Activated CD8-positive, alpha-beta memory T cell treated with anti-CD3 and anti-CD28 coated beads, Interleukin-2, amount 50 U/mL, for 1 hour (primary cell): ENCODE measurements around the gene FBXW5.

Experiments
- DNase-seq: peaks from one replicate; pipeline ENCODE4 v3.0.0-alpha.2; 2020; ENCODE audit errors: extremely low read depth

The FBXW5 gene

GRCh38 chr9:136947955-136948510, 3.5 kb upstream of the FBXW5 start:
- DNase-seq, result no peak

DNA sequence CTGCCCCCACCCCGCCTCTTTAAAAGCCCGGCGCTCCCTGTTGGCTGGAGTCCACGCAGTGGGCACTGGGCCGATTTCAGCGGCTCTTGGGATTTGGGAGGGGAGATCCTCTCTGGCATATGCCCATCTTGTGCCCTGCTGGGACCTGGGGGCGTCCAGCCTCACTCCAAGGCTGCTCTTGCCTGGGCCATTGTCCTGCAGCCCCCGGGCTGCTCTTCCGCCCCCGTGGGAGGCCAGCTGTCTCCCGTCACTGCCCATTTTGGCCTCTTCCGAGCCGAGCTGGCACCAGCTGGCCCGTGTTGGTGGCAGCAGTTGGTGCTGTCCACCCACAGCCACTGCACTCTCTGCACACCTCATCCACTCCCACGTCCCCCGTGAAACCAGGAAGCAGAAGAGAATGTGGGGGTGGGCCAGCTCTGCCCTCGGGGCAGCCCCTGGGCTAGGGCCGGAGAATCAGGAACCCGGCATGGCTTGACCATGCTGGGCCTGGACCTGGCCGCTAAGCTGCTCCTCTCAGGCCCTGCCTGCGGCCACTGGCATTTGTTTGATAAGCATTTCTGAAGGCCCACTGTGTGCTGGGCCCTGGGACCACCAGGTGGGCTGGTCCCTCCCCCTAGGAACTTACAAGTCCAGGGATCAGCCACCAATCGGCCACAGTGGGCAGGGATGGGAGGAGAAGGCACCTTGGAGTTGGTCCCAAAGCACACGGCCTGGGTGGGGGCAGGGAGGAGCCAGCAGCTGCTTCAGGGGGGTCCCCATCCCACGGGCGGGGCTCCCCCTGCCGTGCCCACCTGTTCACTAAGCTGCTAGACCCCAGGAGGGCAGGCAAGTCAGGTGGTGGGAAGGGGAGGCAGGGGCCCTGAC, 2.7 kb upstream of the FBXW5 start:
- DNase-seq, result no peak

- no peak for DNase-seq
Measured at GRCh38 chr9:136946228-136947027, 1.9 kb upstream of the FBXW5 start.

GRCh38 chr9:136945333-136946227, 1.0 kb upstream of the FBXW5 start:
- no peak for DNase-seq

GRCh38 chr9:136944212-136944518, 373 bp downstream of the FBXW5 start:
- no peak for DNase-seq

DNA sequence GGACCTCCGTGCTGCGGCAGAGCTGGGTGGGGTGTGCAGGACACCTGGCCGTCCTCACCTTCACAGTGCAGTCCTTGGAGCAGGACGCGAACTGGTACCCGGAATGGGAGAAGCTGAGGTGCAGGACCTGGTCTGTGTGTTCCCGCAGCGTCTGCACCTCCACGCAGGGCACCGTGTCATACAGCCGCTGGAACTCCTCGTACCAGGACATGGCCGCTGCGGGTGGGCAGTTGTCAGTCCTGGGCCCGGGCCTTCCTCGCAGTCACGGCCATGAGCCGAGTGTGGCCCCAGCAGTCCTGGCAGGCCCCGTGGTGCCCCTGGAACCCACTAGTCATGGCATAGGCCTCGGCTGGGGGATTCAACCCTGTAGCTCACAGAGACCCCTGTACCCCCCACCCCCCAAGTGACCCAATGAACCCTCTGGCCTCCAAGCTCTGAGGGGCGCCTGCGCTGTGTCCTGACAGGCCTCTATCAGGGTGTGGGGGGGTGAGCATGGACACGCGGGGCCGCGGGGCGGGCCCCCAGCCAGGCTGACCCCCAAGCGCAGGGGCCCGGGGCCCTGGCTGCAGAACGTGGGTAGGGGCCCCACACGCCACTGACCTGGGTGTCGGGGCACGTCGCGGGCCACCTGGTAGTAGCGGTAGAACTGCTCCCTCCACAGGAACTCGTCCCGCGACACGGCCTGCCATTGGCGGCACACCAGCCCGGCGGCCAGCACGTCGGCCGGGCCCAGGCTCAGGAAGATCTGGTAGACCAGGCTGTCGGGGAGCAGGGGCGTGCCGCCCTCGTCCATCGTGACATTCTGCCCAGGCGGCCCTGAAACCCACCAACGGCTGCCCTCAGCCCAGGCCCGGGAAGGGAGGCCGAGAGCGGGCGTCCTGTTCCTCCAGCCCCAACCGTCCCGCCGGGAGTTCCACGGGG, 987 bp downstream of the FBXW5 start:
- DNase-seq, result no peak

DNA sequence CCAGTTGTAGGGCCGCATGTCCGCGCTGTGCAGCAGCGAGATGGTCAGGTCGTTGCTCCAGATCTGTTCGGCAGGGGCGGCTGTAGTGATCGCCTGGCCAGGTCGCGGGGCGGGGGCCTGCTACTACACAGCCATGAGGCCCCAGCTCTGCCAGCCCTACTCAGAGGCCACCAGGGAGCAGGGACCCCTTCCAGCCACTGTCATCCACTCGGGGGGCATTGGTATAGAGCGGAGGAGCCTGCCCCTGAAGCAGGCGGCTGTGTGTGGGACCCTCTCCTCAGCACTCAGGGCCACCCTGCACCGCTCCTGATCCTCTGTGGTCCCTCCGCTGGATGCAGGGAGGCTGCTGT, 1.7 kb downstream of the FBXW5 start:
- no peak for DNase-seq

DNA sequence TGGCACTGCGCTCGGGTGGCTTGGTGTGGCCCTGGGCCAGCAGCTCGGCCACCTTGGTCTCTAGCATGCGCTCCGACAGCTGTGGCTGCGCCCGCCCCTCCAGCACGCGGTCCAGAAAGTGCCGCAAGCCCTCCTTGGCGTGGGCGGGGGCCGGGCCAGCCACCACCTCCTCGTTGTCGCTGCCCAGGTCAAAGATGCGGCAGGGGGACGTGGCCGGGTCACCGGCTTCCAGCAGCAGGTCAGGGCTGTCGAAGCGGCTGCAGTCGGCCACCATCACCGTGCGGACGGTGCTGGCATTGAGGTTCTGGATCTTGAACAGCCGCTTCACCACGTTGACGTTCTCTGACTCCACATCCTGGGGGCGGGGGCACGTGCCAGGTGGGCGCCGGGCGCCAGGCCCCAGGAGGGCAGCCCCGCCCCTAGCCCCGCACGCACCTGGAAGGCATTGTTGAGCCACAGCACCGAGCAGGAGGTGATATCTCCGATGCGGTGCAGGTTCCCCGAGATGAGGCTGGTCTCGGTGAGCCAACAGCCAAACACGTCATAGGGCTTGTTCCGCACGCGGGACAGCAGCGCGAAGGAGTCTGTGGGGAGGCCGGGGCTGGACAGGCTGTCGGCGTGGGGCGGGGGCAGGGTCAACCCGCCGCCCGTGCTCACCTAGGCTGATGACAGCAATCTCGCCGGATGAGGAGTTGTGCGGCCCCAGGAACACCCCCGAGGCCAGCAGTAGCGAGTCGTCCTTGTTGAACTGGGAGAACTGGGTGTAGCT, 2.2 kb downstream of the FBXW5 start:
- DNase-seq, result no peak

DNA sequence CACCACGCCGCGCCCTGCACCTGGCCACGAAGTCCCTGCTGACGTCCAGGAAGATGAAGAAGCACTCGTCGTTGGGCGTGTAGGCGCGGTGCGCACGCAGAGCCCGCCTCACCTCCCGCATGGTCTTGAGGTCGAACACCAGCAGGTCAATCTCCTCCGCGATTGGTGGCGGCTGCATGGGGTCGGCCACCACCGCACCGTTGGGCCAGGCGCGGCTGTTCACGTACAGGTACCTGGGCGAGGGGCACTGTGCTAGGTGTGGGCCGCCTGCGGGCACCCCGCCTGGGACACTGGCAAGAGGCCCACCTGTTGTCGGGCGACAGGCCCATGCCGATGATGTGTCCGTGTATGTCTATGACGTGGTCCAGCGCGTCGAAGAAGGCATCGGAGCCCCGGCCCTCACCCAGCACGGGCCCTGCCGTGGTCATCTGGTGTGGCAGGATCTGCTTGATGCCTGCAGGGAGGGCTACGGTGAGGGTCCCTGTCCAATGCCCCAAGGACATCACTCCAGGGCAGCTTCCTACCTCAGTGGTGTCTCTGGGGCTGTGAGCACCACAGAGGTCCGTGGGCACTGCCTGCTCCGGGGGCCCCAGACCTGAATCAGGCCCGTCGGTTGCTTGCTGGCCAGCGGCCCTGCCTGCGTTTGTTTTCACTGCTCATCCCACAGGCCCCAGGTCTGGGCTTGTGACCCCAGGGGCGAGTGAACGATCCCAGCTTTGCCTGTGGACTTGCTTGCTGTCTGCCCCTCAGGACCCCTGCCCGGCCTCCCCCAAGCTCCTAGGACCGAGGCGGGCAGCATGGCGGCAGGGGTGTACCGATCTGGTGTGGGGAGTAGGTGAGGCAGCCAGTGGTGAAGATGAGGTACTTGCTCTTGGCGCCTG, 3.1 kb downstream of the FBXW5 start:
- DNase-seq, result no peak

DNA sequence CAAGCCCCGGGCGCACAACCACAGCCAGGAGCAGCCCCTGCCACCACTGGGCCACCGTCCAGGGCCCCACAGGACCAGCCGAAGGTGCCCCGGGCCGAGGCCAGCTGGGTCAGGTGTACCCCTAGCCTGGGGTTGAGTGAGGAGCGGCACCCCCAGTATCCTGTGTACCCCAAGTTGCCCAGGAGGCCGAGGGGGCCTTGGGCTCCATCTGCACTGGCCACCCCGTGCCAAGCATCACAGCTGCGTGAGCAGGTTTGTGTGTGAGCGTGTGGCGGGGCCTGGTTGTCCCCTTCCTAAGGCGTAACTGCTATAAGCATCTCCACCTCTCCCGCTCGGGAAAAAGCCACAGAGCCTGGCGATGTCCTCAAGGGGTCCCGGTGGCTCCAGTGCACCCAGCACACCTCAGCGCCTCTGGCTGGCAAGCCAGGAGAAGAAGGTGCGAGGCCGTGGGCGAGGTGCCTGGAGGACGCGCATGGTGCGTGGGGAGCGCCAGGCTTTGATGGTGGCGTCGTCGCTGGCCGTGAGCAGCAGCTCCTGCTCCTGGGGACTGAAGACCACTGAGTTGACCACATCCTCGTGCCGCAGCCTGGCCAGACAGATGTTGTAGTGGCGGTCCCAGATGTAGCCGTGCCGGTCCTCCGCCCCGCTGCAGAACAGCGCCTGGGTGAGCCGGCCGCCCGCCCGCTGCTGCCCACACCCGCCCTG, 3.9 kb downstream of the FBXW5 start:
- no peak for DNase-seq

DNA sequence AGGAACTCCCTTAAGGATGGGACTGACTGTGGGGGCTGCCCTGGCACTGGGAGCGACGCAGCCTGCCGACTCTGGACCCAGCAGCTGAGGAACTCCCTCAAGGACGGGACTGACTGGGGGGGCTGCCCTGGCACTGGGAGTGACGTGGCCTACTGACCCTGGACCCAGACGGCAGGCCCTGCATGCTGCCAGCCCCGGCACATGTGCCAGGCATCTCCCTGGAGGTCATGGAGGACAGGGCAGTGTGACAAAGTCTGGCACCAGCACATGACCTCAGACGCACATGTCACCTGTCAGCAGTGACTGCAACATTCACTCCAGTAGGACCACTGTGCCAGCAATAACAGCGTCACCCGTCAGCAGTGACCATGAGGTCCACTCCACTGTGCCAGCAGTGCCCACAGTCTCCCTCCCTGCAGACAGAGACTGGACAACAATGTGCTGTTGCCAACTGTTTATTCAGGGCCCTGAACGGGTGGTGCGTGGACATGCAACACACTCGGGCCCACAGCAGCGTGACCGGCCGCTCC, 4.5 kb downstream of the FBXW5 start:
- DNase-seq, result no peak

- DNase-seq, result no peak
Measured at GRCh38 chr9:136939431-136939995, 5.0 kb downstream of the FBXW5 start.

GRCh38 chr9:136937186-136938001, 7.1 kb downstream of the FBXW5 start:
- no peak for DNase-seq

DNA sequence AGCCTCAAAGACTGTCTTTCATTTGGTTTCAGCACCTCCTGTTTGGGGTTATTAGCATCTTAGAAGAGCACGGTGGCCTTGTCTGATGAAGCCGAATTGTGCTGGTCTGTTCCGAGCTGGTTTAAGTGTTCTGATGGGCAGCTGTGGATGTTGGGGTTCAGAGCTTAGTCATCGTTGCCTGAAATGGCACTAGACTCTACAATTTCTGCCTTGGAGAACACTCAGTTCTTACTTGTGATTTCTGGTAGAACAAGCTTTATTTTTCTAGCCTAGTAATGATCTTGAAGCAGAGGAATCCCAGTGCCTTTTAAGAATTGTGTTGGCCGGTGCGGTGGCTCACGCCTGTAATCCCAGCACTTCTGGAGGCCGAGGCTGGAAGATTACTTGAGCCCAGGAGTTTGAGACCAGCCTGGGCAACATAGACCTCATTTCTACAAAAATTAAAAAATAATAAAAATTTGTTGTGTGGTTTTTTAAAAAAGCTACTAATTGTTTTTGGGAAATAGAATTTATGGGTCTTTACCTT, 7.8 kb downstream of the FBXW5 start:
- no peak for DNase-seq

DNA sequence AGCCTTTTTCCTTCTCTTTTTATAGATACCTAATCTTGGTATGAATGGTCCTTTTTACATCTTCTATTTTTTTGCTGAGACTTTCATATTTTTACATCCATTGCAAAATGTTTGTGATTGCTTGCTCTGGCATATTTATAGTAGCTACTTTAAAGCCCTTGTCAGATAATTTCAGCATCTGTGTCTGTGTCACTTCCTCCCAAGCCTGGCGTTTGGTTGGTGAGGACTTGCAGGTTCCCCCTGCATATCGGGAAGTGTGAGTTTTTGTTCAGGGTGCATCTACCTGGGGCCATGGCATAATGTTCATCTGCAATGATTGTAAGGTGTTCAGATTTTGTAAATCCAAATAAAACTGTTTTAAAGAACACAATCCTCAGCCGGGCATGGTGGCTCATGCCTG, 8.9 kb downstream of the FBXW5 start:
- no peak for DNase-seq

DNA sequence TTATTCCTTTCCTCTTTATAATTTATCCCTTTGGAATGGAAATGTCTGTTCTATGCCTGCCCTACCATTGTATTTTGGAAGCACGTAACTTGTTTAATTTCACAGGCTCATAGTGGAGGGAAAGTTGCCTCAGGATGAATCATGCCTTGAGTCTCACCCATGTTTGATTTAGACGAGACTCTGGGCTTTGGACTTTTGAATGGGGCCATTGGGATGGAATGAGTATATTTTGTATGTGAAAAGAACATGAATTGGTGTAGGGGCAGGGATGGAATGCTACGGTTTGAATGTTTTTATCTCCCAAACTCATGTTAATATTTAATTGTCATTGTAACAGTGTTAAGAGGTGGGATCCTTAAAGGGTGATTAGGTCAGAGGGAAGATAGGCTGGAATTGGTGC, 10.3 kb downstream of the FBXW5 start:
- no peak for DNase-seq

- no peak for DNase-seq
Measured at GRCh38 chr9:136931611-136932130, 12.9 kb downstream of the FBXW5 start.
